Measurements from ENCODE around the gene INVS.
"Not testable (repeated sequence)": the region's sequence is repeated elsewhere in the genome, so short reads cannot be mapped to it uniquely, and the experiment has no call there.

The INVS gene

DNA sequence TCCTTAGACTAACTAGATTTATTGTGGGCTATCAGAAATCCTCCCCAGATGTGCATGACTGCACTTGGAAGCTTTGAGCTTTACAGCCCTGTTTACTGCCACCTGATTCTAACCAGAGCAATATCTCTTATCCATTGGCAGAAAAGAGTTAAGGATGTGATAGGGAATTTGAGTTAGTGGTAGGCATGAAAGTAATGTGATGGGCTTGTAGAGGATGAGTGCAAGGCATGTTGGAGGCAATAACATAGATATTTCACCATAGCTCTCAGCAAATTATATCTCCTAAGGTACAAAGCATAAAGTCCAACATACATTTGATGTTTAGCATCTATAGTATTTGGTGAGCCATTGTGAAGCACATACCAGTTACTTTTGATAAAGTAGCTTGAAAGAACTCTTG is 103.8 kb downstream of the INVS start:
- no peak for DNase-seq

- no peak for DNase-seq
Measured at GRCh38 chr9:100204796-100205195, 105.8 kb downstream of the INVS start.

DNA sequence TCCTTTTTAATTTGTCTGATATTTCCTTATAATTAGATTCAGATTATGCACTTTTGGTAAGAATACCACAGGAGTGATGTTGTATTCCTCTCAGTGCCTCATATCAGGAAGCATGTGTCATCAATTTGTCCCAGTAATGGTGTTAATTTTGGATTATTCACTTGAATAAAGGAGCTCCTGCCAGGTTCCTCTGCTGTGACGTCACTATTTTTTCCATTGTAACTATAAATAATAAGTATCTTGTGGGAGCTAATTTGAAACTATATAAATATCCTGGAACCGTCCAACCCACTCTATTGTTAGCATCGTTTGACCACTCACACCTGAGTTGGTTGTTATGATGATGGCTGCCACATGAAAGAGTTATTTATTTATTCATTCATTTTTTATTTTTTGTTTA is 107.9 kb downstream of the INVS start:
- DNase-seq: no peak

DNA sequence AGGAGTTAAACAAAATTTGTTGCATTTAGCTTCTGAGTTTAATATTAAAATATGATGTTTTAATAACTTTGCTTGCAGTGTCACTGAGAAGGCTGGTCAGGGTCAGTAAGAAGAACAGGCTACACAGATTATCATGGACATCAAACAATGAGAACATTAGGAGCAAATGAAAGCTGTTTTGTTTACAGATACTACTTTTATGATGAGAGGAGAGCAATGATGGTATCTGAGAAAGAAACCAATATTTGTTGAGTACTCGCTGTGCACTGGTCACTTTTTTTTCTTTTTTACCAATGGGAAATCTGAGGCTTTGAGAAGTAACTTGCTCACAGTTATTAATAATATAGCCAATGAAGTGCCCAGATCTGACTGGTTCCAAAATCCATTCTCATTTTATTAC is 109.6 kb downstream of the INVS start:
- no peak for DNase-seq

DNA sequence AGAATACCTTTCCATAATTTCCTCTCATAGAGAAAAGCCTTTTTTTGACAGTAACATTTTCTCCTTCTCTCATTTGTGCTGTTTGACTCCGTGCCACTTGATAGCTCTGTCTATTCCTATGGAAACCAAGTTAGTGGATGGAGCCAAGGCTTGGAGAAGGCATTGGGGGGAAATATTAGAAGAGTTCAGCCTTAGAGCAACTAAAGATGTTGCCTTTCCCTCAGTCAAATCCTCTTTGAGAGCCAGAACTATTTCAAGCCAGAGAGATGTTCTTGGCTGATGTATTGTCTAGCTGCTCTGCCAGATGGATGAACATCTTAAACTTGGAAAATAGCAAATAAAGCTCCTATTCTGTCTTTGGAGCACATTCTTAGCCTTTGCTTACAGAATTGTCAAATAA is 112.4 kb downstream of the INVS start:
- no peak for DNase-seq

DNA sequence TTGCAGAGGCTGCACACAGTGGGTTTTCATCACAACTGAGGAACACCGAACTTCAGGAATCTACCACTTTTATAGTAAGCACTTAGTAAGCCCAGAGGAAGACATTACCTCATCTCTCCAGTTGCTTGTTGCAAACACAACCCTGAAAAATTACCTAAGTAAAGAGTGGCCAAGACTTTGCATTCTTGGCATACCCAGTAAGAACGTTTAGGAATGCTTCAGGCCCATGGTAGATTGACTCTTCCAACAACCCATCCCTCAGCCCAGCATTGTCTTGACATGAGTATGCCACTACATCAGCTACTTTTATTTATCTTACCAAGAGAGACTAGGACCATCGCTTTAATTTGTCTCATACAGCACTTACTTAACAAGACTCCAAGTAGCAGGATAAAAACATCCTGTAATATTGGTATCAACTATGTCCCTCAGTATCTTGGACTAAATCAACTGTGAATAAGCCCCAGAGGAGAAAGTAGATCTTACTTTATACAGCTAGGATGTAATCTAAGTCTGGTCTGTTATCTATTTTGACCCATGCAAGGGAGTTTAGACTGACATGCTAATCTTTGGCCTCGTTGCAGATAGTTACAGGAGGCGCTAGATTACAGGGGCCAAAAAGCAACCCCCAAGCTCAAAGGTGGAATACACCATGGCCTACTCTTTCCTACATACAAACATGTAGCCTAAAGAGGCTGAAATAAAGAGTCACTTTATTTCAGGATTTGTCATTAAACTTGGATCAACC is 114.9 kb downstream of the INVS start:
- DNase-seq: no peak

- DNase-seq: peak; percentile 31
Measured at GRCh38 chr9:100216178-100216787, 117.2 kb downstream of the INVS start.

DNA sequence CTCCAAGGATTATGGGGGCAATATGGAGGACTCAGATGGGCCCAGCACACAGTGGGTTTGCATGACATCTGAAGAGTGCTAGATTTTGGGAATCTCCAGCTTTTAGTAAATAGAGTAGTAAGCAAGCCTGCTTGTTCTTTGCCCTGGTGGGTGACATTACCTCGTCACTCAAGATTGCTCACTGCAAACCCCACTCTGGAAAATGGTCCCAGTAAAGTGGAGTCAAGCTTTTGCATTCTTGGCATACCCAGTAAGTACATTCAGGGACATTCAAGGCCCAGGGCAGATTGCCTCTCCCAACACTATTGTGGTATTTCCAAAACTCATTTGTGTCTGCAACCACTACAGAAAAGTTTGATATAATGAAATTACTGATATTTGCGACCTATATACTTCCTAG is 118.5 kb downstream of the INVS start:
- DNase-seq: no peak

DNA sequence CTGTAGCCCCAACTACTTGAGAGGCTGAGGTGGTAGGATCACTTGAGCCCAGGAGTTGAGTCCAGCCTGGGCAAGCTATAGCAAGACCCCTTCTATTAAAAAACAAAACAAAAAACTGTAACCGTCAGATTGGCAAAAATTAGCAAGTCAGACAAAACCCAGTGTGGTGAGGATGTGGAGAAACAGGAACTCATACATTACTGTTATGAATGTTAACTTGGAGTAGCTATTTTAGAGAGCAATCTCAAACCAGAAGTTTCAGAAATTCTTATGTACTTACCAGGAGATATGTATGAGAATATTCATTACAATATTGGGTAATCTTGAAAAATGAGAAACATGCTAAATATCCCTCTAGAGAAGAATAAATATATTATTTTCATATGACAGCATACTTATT is 120.3 kb downstream of the INVS start:
- no peak for DNase-seq

GRCh38 chr9:100220936-100221335 is 121.9 kb downstream of the INVS start:
- DNase-seq: no peak

- no peak for DNase-seq
Measured at GRCh38 chr9:100221538-100221937, 122.5 kb downstream of the INVS start.

DNA sequence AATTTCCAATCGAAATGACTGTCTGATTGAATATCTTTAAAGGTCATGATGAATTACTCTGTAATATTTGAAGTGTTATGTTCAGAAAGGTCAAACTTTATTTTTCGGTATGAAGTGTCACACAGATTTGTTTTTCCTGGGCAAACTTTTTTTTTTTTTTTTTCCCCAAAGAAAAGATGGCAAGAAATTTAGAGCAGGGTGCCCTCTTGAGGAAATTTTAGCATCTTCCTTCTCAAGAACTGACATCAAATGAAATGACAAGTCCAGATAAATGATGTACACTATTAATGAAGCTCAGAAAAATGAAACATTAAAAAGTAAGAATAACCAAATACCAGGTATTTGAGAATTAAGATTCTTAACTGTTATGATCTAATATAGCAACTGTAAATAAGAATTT is 123.6 kb downstream of the INVS start:
- no peak for DNase-seq

- DNase-seq: no peak
Measured at GRCh38 chr9:100227636-100228035, 128.6 kb downstream of the INVS start.

DNA sequence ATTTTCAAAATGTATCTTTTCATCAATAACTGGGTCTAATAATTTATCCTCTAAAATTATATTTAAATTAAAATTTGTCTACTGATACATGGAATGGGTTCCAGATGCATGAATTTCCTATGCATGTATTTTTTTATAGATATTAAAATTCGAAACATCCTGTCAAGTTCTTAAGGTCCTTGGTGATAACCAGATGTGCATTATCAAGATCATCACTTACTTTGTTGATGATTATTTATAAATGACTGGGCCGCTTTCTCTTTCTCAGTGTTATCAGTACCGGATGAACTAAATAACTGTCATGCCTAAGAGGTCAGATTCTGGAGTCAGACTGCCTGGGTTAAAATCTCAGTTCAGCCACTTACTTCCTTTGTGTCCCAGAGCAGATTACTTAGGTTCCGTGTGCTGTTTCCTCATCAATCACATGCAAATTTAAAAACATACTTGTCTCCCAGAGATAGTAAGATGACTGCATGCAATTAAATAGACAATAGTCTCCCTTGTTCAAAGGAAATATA is 129.4 kb downstream of the INVS start:
- no peak for DNase-seq

- DNase-seq: no peak
Measured at GRCh38 chr9:100229136-100229535, 130.1 kb downstream of the INVS start.

DNA sequence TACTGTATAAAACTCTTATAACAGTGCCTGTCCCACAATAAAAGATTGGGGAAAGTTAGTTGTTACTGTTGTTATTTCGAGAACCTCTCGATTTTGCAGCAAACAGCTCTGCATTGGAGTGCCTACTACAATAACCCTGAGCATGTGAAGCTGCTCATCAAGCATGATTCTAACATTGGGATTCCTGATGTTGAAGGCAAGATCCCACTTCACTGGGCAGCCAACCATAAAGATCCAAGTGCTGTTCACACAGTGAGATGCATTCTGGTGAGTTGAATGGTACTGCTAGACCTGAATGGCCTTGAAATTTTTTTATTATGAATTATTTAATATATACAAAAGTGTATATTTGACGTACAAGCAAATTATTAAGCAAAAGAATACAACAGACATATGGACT is 130.5 kb downstream of the INVS start:
- DNase-seq: no peak

DNA sequence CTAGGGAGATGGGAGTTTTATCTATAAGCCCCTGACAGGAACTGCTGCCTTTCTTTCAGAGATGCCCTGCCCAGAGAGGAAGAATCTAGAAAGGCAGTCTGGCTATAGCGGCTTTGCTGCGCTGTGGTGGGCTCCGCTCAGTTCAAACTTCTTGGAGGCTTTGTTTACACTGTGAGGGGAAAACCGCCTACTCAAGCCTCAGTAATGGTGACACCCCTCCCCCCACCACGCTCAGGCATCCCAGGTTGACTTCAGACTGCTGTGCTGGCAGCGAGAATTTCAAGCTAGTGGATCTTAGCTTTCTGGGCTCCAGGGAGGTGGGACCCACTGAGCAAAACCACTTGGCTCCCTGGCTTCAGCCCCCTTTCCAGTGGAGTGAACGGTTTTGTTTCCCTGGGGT is 137.9 kb downstream of the INVS start:
- DNase-seq: not testable (repeated sequence)

DNA sequence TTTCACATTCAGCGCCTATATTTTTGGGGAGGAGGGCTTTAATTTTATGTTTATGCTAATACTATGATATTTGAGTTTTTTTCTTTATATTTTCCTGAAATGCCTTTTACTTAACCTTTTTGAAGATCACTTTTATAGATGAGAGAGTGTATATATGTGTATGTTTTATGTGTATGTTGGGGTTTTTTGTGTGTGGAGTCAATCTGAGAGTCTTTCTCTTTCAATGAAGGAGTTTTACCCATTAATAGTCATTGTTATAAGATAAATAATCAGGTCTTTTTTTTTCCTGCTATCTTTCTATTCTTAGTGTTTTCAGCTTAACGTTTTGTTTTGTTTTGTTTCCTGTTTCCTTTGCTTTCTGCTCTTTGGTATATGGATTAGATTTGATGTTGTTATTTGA is 141.5 kb downstream of the INVS start:
- no peak for DNase-seq

DNA sequence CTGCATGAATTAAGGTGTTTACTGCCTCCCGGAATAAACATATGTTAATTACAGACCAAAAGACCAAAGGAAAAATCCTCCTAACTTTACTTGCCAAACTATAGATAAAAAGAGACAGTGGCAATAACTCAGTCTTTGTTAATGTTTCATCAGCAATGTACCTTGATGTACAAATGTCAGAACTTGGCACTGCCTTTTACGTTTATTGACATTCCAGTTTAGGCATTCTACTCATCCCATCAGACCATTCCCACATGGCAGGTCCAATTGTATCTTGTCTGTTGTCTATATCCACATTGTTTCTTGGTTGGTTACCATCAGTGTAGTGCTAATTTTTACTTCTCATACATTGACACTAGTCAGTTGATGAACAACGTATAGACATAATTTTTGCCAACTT is 168.2 kb downstream of the INVS start:
- DNase-seq: no peak

GRCh38 chr9:100268271-100268670 is 169.2 kb downstream of the INVS start:
- DNase-seq: no peak

- DNase-seq: no peak
Measured at GRCh38 chr9:100269656-100270055, 170.6 kb downstream of the INVS start.

- no peak for DNase-seq
Measured at GRCh38 chr9:100277166-100277979, 178.3 kb downstream of the INVS start.

DNA sequence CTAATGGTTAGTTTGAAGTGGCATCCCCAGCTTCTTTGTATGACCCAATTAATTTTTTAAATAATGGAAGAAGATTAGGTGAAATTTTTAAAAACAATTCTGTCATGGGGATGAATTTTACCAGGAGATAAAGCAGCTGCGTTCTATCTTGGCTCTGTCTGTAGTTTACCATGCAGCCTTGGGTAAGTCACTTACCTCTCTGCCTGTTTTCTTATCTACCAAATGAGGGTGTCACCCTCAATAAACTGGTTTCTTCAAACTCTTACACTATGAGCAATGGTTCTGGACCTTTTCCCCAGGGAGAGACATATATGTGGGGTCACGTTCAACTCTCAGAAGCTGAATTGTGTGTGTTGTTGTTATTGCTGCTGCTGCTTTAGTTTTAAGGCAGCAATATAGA is 182.0 kb downstream of the INVS start:
- DNase-seq: no peak

All from effector CD8-positive, alpha-beta T cell (primary cell).